Anterior cingulate cortex (tissue), 58 donors: ENCODE measurements around the gene PCNT.

Source experiments
- DNase-seq, 58 donors: peaks; one replicate each; lab custom pipeline; 2025; lab: John Stamatoyannopoulos, UW

PCNT gene

DNA sequence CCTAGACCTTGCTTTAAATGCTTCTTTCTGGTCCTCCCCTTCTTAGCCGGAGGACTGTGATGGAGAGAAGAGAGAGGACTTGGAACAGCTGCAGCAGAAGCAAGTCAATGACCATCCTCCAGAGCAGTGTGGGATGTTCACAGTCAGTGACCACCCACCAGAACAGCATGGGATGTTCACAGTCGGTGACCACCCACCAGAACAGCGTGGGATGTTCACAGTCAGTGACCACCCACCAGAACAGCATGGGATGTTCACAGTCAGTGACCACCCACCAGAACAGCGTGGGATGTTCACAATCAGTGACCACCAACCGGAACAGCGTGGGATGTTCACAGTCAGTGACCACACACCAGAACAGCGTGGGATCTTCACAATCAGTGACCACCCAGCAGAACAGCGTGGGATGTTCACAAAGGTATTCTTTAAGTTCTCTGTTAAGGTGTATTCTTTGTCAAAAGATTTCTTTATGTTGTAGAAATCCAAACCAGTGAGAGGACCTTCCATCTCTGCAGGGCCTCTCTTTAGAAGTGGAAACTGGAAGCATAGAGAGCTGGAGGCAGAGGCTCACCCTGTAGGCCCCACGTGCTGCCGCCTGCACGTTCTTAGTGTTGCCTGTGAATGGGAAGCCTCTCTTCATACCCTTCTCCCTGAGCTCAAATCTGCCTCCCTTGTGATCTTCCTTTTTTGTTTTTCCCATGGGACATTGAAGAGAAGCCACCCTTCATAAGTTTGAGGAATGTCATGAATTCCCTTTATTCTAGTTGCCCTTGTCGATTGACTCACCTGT, 10.6 kb downstream of the PCNT start:
- peak in 2 of 58 donors; percentile 12 to 20 for DNase-seq

DNA sequence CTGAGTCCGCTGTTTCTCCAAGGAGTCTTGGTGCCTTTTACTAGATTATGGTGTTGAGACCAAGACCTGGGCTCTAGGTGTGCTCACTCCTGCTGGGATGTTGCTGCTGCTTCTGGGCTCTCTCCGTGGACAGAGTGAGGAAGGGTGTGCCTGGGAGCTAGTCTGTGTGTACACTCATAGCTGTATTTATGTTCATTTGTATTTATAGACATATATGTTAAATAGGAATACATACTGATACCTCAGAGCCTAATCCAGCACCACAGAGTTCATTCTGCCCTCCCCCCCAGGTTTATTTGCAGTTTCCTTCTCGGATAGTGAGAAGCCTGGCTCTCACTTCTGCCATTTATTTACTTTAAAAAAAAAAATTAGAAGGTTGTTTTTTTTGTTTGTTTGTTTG, 12.6 kb downstream of the PCNT start:
- no peak for DNase-seq

- DNase-seq: peak in 1 of 58 donors; percentile 12
Measured at GRCh38 chr21:46340998-46341397, 17.0 kb downstream of the PCNT start.

GRCh38 chr21:46344219-46344915, 20.4 kb downstream of the PCNT start:
- no peak for DNase-seq

DNA sequence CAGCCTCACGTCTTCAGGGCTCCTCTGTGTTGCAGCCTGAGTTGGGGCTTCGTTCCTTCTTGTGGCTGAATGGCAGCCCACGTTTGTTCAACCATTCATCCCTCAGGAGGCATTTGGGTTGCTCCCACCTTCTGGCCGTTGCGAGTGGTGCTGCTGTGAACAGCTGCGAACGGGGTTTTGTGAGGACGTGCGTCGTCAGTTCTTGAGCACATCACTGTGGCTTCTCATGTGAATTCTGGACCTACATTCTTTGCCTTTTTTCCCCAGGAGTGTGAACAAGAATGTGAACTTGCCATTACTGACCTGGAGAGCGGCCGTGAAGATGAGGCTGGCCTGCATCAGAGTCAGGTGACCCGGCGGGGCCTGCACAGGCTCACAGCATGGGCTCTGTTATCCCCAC, 21.9 kb downstream of the PCNT start:
- DNase-seq: no peak

- DNase-seq: no peak
Measured at GRCh38 chr21:46346296-46347202, 22.6 kb downstream of the PCNT start.

DNA sequence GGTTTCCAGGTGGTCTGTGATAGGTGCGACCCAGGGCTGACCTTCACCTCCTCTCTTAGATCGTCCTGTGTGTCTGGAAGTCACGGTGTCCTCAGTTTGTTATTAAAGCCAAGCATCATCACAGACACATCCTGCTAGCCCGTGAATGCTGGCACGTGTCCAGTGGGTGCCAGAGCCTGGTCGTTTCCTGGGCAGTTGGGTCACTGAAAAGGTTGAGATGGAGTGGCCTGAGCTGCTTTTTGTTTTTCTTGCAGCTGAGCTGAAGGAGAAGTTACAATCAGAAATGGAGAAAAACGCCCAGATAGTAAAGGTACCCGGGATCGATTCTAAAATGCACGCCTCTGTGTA, 23.2 kb downstream of the PCNT start:
- no peak for DNase-seq

DNA sequence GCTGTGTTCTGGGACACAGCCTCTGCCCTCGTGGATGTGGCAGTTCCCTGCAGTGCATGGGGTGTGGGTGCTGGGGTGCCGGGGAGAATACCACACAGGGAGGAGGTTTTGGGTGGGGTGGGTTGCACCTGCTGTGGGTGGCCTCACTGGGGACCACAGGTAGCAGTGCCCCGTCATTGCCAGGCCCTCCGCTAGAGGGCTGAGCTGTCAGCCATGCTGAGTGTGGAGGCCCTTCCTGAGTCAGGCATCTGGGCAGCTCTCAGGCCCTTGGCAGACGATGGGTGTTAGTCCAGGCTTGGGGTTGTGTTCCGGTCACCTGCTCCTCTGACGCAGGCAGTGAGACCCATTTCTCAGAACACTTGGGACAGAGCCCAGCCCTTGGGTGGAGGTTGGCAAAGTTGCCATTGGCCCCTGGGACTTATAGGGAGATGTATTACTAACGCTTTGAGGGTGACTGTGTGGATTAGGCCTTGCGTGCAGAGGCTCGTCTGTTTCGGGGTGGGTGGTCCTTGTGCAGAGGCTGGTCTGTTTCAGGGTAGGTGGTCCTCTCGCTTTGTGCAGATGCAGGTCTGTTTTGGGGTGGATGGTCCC, 23.9 kb downstream of the PCNT start:
- no peak for DNase-seq

DNA sequence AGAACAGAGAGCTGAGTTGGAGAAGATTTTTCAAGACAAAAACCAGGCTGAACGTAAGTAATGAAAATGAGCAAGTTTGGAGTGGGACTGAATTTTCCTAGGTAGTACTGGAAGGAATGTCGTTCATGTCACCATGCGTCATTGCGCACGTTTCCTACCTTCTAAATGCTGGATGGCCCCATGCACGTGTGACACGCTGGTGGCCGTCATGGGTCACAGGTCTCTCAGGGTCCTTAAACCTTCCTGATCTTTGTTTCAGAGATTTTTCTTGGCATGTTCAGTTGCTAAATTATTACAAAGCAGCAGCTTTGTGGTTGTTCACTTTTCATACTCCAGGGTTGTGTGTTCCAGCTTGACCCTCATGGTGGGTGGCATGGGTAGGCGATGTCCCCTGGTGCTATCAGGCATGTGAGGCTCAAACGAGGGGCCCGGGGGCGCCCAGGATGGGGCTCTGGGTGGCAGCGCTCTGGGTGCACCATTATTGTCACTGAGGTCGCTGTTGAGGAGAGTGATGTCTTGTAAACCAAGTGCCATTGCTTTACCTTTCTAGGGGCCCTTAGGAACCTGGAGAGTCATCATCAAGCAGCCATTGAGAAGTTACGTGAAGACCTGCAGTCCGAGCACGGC, 25.3 kb downstream of the PCNT start:
- no peak for DNase-seq

- no peak for DNase-seq
Measured at GRCh38 chr21:46350571-46350970, 26.6 kb downstream of the PCNT start.

DNA sequence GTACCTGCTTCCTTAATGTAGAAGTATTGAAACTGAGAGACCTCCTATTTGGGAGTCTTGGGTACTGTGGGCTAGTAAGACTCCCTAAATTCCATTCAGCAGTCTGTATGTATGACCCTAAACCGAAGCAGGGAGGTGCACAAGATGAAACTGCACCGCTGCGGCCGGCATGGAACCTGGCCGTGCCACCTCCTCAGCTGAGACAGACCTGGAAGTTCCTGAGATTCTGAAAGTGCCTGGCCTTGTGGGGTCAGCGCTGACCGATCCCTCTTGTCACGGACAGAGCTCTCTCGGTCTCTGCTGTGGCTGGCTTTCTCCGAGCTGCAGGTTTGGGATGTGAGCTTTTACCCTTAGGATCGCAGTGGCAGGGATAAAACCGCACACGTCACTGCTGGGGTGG, 27.0 kb downstream of the PCNT start:
- no peak for DNase-seq

- no peak for DNase-seq
Measured at GRCh38 chr21:46351476-46352163, 27.7 kb downstream of the PCNT start.

DNA sequence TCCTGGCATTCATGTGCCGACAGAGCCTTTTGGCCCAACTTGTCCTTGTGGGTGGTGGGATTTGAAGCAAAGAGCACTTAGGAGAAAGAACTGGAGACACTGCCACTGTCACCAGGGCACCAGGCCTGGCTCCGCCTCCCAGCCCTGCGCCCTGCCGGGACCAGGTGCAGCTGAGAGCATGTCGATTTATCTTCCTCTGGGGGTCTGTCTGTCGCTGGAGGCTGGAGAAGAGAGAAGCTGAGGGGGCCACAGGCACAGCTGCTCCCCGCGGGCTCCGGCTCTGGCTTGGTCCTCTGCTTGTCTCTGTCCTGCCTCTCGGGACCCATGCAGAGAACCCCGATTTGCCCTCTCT, 28.2 kb downstream of the PCNT start:
- DNase-seq: no peak

DNA sequence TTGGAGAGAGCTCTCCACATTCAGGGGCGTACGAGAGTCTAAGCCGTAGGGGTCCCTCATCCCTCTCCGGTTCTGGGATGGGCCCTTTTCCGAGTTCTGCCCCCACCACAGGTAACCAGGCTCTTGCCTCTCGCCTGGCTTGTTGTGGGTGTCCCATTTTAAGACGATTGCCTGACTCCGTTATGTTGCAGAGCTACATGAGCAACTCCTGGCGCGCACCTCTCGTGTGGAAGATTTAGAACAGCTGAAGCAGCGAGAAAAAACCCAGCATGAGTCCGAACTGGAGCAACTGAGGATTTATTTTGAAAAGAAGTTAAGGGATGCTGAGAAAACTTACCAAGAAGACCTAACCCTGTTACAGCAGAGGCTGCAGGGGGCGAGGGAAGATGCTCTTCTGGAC, 29.0 kb downstream of the PCNT start:
- DNase-seq: no peak

DNA sequence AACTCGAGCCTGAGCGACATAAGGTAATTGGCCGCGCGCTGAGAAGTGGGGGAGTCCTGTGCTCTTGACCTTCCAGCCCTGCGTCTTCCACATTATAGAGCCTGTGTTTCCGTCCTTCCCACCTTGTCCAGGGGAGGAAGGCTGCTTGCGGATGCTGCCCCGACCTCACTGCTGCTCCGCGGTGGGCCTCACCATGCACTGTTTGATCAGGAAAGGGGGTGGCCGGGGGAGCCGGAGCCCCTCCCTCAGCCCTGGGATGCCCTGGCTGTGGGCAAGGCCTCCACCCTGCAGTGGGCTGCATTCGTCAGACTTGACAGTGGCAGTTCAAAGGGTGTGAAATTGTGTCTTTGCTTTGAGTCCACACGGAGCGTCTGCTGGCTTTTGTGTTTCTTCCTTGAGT, 30.1 kb downstream of the PCNT start:
- no peak for DNase-seq

GRCh38 chr21:46354518-46354917, 30.6 kb downstream of the PCNT start:
- no peak for DNase-seq

DNA sequence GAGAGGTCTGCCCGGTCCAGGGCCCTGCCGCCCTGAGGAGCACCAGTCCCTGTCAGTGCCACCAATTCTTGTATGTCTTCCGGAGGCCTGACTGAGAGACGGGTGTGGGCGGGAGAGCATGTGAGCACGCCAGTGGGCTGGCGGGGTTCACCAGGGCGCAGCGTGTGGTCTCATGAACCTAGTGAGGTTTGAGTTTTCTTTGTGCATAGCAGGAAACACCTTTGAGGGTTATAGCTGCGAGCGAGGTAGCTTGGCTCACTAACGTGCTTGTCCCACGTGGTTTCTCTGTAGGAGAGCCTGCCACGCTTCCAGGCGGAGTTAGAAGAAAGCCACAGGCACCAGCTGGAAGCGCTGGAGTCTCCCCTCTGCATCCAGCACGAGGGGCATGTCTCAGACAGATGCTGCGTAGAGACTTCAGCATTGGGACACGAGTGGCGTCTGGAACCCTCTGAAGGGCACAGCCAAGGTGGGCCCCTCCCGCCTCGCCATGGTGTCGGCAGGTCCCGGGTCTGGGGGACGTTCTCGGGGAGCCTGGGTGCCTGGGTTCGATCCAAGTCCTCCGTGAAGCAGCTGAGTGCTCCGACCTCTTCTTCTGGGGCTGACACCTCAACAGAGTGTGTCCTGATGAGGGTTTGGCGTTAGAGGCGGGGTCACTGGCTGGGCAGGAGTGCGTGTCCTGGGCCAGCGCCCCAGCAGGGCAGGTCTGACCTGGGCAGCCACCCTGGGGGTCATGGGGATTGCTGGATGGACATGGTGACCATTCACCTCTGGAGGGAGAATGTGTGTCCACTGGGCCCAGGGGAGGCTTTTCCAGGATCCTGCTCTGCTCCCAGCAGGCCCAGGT, 31.4 kb downstream of the PCNT start:
- DNase-seq: no peak

DNA sequence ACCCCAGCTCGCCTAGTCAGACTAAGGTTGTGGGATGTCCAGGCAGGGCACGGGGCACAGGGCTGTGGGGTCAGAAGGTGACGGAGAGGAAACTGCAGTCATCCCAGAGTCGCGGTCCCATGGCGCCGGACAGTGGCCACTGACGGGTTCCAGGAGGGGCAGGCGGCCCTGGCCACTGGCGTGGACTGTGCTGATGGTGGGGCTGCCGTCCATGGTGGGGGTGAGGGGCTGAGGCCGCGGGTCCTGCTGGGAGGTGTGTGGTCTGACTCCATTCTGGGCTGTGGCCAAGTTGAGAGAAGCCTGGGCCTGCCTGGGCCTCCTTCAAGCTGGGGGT, 32.0 kb downstream of the PCNT start:
- DNase-seq: no peak
